ENCODE measurements around the gene SUGCT.
"Not testable (repeated sequence)": the region's sequence is repeated elsewhere in the genome, so short reads cannot be mapped to it uniquely, and the experiment has no call there.

The SUGCT gene

DNA sequence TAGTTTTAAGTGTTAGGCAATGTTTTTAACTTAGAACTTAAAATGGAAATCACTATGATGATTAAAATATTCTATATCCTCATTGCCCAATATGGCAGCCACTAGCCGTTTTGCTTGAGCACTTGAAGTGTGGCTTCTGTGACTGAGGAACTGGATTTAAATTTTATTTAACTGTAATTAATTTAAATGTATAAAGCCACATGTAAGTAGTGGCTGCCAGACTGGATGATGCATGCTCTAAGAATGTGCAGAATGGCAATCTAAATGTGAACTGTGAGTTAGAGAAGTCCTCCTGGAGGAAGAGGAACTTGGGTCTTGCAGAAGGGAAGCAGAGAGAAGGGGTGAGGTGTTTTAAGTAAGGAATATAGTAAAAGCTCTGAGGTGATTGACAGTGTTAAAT is 451.4 kb downstream of the SUGCT start:
- peak; percentile 91 for DNase-seq

DNA sequence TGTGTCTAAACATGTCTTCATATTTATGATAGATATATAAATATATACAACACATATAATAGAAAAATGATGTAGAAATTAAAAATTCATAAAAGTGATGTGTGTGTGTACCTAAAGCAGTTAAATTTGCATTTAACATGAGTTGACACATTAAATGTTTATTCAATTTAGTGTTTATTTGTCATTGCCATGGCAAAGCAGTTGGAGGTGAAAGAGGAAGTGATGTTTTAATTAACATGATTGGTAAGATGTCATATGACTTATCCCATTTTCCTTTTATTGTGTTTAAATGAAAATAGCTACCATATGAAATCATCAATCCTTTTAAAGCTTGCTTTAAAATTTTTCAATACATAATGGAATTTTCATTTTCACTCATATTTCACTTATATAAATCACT is 452.6 kb downstream of the SUGCT start:
- no peak for DNase-seq

DNA sequence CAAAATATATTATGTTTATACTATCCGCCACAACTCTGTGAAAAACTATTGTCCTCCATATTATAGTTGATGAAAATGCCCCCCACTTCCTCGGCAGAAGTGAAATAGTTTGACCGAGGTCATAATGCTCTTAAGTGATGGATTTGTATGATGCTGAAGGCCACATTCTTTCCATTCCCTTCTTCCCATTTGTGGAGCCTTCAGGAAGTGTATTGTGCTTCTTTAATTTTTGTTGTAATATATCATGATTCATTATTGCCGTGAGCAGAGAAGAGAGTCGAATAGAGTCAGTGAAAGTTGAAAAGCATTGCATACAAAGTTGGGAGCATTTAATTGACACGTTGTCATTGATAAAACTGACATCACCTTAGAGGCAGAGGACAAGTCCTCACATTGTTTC is 460.3 kb downstream of the SUGCT start:
- peak; percentile 49 for DNase-seq

DNA sequence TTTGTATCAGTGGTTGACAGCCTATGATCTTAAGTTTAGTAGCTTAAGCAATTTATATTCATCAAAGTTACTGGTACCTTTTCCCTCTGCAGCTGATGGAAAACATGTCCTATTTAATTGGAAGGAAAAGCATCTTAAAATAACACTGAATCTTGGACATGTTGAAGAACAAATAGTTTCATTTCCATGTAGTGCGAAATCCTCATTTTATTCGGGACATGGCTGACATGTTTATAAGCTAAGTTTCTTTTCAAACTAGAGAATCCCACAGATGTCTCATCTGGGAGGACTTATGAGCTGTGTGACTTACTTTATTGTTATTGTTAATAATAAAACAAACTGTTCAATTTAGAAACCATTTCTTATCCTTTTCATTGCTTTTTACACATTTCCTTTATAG is 461.0 kb downstream of the SUGCT start:
- no peak for DNase-seq

DNA sequence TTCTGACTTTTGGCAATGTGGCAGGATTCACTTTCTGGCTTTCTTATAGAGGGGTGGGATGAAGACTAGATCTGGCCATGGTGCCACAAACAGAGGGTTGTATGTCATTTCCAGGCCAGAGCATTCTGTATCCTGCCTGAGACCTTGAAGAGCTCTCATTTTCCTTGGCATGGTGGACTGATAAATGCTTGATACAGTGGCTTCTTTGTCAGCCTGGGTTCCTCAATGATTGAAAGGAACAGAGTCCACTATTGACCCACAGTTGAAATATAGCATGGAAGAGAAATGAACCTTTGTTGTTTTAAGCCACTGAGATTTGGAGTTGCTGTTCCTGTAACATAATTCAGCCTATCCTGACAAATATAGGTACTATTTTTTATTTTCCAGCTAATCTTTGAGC is 462.7 kb downstream of the SUGCT start:
- no peak for DNase-seq

DNA sequence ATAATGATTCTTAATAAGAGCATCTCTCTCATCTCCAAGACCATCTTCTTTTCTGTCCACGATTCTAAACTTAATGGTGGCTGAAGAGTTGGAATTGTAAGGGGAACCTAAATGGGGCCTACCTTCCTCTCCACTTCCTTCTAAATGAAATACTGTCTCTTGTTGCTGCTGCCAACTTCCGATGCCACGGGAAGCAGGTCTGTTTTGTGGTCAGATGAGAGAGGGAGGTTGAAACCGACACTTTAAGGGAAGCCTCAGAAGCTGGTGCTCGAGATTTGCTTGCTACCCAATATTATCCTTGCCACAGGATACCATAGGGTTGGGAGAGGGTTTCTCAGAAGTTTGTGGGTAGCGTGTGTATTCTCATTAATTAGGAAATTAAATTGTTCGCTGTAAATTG is 464.1 kb downstream of the SUGCT start:
- DNase-seq, result no peak

DNA sequence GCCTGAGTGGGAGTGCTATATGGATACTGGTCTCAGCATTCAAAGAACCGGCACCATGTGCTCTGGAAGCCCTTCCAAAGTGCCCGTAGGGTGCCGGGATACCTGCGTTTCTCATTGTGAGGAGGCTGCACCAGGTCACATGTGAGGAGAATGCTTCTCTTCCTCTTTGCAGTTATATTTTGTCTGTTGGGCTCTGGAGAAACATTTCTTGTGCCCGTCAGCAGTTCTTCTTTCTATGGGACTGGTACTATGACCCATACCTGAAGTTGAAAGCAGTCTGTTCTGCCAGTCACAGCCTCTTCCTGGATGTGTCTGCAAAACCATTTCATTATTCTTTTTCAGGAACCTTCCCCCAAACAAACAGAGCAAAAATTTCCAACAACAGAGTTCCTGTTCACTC is 465.0 kb downstream of the SUGCT start:
- no peak for DNase-seq

DNA sequence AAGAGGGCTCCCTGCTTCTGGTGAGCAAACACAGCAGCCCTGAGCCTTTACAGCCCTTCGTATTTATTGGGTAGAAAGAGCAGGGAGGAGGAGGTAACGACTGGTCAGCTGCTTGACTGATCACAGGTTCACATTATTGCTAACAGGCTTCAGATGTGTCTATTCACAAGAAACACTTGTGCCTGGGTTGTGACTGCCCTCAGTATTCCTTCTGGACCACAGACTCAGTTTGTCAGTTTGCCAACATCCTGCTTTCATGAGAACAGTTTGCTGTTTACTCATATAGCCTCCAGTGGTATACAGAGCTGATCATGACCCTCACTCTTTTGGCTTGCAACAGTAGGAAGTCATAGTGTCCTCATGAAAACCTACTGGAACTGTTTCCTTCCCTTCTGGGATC is 467.5 kb downstream of the SUGCT start:
- DNase-seq, result not testable (repeated sequence)

DNA sequence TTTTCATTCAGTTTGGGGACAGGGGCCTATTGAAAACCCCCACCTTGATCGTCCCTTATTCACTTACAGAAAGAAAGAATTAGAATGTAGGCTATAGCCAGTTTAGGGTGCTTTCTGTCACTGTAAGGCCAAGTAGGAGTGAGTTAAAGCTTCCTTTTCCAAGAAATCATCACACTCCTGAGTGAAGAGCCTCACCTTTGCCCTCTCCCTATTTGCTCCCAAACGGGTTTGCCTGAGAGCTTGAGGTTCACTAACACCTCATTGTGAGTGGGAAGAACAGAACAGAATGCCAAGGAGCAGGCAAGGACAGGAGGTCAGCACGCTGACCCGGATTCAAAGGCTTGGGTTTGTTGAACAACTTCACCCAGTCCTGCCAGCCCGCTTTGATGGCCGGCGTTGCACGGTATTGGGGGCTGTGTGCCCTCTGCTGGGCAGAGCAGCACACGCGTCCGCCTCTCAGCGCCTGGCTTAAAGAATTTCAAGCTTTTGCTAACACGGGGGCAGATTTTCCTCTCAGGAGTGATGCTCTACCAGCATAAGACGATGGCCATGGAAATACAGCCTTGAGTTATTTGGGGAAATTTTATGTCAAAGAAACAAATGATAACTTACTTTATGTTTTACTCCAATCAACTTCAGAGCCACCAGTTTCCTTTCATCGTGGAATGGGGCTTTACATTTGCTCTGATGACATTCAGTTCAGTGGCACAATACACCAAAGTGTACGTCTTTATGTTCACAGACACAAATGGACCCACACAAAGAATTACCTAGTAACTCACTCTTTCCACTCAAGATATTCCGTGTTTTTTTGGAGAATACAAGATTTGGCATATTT is 470.0 kb downstream of the SUGCT start:
- peak; percentile 50 for DNase-seq

DNA sequence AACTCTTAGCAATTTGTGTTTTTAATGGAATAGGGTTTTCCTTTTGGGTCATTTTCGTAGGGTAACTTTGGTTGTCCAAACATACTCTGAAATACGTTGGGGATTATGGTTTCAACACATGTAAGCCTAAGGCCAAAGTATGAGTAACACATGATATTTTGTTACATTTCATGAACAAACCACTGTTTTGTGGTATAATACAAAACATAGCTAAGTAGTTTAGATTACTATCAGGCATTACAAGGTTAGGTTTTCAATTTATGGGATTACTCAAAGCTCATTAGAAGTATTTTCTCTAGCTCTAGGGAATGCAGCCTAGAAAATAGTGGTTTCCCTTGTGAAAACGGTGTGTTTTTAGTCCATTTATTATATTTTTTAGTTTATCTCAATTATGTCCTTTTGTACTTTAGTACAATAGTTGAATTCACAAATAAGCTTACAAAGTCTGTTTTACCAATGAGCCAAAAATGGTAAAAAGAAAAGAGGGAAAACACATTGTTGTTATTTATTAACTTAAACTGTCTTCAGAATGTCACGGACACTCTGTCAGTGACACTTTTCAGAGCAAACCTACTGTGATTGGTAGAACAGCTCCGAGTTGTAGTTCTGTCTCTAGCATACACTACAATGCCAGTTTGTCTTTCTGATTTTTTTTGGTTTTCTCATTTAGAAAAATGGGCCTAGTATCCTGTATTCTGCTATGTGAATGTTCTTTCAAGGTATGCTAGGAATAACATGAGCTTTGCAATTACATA is 473.7 kb downstream of the SUGCT start:
- peak; percentile 34 for DNase-seq

DNA sequence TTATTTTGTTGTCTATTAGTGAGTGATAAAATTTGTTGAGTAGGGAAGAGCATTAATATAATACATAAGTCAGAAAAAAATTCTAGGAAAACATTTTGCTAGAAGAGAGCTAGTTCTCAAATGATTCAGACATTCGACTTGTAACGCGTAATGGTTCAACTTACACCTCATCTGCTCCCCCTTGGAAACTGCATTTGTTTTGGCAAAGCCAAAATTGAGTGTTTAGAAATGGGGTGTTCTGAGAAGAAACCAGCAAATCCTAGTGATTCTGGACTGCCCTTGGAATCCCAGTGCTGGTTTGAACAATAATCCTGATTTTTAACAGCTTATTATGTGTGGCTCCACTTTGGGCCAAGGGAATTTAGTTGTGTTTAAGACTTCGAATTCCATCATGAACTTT is 475.7 kb downstream of the SUGCT start:
- DNase-seq, result no peak

DNA sequence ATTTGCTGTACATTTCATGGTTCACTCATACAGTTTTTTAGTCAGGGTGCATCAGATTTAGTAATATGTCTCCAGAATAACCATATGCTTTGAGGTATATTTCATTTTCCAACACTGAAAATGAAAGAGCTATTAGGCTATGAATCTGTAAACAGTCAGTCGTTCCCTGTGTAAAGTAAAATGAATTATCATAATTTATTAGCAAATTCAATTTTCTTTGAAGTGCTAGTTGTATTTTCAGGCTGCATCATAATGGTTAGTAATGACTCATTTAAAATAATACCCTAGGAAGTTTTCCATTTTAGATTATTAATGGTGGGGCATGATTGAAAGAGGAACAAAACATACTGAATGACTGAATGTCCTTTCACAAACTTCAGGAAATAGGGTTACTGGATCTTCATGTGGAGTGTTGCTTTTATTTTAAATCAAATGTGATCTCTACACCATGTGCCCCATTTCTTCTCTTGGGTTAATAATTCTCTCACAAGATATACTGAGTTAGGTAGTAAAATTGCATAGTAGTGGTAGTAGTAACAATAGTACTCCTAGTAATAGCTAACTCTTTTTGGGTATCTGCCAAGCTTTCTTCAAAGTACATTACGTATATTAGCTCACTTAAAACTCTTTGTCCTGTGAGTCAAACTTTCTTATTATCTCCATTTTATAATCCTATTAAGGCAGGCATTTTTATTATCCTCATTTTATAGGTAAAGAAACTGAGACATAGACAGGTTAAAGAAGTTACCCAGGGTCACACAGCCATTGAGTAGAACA is 476.5 kb downstream of the SUGCT start:
- no peak for DNase-seq

DNA sequence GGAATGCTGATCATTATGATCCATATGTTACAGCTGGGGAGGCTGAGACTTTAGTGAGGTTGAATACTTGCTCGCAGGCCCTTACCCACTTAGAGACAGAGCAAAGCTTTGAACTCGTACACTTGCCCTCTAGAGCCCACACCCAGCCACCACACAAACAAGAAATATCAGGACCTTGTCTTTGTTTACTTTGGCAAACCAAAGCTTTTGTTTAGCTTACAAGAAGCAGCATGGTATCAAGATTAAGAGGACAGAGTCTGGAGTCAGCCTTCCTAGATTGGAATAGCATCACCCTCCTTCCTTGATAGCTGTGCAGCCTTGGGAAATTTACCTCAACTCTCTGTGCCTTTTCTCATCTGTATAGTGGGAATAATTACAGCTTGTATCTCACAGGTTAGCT is 477.5 kb downstream of the SUGCT start:
- DNase-seq, result no peak

DNA sequence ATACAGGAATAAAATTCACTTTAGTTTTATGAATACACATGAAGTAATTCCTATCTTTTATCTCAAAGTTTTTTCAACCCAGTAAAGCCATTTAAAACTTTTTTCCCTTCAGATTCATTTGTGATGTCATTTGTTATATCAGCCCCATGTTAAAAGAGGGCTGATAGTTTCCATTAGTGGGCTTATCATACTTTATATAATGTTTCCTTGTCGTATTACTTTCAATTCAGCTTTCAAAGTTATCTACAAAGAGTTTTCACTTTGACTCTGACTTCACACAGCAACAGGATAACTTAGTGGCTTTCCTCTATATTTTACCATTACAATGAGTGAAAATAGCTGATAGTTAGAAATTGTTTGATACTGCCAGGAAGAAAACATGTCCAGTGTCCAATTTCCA is 484.8 kb downstream of the SUGCT start:
- no peak for DNase-seq

DNA sequence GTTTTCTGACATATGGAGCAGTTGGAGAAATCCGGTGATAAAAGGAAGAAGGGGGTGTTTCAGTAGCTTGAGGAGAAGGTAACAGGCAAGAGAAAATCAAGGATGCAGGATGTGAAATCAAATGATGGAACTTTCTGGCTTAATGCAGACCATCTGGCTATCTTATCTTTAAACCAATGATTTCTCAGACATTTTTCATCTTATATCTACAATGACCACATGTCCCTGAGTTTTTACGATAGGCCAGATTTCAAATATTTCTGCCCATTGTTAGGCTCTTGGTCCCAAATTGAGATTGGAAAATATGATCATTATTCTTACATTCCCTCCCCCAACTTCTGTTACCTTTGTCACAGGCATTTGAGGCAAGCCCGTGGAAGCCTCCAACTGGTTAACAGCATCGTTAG is 486.8 kb downstream of the SUGCT start:
- DNase-seq, result no peak

DNA sequence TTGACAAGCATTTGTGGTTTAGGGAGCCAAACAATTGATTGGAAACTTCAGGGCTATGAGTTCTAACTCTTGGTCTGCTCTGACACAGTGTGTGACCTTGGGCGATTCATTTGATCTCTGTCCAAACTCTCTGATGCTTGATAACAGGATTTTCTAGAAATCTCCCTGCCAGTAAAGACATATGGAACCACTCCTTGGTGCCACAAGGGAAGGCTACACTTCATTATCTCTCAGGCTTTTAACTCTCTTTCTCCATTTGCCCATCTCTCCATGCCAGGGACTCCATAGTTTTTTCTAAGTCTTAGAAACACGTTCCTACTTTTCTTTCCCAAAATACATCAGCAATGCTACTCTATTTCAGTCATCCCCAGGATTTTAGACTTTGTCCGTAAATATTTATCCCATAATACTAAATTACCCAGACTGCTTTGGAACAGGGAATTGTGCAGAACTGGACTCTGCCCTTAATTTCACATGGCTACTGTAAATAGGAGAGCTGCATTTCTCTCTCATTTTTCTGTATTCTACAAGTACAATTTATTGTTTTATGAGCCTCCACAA is 488.2 kb downstream of the SUGCT start:
- no peak for DNase-seq

DNA sequence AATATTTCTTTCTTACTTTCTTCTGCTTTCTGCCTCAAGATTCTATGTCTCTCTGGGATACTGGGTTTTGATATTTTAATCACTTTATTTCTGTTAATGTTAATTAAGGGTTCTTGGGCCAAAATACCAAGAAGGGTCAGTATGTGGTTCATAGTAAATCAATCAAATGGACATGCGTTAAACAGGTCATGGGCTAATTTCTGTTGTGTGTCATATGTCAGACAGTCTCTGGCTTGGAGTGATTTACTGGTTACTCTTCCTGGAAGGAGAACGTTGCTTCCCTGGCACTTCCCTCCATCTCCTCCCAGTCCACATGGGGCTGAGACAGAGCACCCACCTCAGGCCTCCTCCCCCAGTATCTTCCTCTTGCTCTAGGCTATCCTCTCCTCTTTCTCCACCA is 489.1 kb downstream of the SUGCT start:
- no peak for DNase-seq

DNA sequence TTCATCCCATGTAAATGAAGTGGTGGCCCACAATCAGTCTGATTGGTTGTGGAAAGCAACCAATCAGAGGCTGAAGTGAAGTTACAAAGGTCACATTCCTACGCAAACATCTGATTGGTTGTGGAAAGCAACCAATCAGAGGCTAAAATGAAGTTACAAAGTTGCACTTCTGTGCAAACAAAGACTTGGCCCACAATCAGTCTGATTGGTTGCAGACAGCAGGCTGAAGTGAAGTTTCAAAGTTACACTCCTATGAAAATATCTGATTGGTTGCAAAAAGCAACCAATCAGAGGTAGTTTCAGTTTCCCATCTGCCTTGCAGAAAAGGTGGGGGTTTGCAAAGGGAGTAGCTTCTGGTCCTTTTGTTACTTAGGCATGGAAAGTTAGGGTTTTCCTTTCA is 492.6 kb downstream of the SUGCT start:
- not testable (repeated sequence) for DNase-seq

DNA sequence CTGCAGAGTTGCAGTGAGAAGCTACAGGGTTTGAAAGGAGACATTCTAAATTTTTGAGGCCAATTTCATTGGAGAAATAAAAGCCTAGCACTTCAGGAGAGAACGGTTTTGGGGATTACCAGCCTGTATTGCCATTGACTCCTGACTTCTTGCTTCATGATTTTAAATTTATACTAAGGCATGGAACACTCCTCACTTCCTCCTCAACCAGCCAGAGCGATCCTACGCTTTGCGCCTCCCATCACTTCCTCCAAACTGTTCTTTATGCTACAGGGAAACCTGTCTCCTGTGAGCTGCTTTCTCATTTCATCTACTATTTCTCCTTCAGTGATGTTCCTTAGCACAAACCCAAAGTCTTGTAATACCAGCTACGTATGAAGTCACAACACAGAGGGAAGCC is 495.1 kb downstream of the SUGCT start:
- DNase-seq, result no peak

DNA sequence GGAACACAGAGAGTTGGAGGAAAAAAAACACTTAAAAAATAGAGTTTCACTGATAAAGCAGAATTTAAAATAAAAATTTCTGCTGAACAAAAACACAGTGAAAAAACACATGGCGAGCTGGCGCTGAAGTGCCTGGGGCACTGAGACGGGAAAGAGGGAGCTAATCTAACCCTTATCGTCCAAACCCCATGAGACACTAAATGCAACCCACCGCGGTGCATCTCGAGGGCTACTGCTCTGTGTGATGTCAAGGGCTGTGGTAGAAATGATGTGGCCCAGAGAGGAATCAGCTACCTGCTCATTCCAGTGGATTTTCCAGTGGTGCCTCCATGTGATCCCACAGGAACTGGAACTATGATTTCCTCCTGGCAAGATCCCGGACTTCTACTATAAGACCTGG is 499.3 kb downstream of the SUGCT start:
- no peak for DNase-seq

DNA sequence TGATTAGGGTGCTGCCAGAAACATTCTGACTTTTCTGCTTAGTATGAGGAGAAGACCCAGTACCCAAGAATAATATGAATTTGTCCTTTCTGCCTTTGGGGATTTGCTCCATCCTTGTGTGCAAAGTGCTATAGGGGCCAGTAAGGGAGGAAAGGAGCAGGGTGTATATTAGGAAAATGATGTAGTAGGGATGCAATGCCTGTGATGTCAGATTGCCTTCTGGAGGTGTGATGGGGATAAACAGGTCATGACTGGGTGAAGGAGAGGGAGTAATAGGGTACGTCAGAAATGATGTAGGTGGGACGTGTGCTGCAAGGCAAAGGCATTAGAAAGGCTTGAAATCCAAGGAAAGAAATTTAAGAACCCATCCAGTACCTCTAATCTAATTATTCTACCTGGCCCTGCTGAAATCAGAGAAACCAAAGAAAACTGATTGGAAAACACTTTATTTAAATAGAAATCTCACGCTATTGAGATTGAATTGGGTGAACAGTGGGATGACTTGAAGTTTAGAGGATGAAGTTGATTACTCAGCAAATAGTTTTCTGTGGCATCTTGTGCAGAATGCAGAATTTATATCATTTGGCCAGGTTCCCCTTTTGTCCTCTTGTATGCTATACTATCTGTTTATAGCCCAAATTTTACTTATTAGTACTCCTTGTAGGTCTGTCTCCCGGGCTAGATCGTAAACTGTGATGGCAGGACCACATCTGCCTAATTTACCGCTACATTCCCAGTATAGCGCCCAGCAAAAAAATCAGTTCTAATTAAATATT is 503.9 kb downstream of the SUGCT start:
- no peak for DNase-seq

DNA sequence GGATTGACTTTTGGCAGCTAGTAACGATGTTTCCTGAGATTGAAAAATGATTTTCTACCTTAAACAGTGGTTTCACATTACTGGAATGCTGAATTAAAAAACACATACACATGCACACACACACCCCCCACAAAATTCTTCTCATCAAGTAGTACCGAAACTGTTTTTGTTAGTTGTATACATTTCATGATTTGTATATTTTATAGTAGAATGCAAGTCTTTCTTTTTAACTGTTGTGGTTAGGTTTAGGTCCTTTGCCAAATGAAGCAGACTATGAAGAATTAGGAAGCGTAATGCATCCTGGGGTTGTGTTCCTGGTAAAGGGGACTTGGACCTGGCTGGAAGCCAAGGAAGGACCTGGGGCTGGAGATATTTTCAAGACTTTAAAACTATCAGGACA is 505.8 kb downstream of the SUGCT start:
- DNase-seq, result peak; percentile 15

DNA sequence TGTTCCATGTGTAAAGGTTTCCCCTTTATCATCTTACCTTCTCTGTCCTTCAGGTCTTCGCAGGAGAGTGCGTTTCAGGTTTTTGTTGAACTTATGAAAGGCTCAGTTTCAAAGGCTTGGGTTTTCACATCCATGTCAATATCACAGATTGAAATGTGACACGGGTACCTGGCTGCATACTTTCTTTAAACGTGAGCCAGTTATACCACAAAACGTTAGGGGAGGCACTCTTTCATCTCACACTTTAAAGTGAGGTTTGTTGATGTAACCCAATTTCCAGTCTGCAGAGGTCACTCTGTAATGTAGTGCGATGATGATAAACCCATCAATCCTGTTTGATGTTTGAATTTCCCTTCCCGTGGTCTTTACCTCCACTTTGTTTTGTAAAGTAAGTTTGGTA is 506.9 kb downstream of the SUGCT start:
- DNase-seq, result no peak

Measured in fibroblast of upper back skin (primary cell).